AG04450 (cell line): ENCODE measurements around the gene SLC6A17. TPM values are rescaled to one million over a fixed set of nuclear protein-coding genes. Genes with fewer than 3 reads are reported as not detected.

ENCODE experiments used
- CTCF ChIA-PET: fragments of 300-600, 350-600 bp; formaldehyde crosslinking; extraction: SDS; loops from one replicate; lab custom pipeline; 2022; ENCODE audit warnings: antibody characterized with exemption, inconsistent platforms; lab: Charles Lee
- POLR2A ChIA-PET: fragments of 350-600 bp; formaldehyde crosslinking; extraction: SDS; loops from one replicate; lab custom pipeline; 2021; ENCODE audit warnings: antibody characterized with exemption, inconsistent platforms; lab: Yijun Ruan, JAX
- DNase-seq: peaks from one replicate; pipeline ENCODE4 v3.0.0-alpha.2; 2011; ENCODE audit warnings: low read depth, low spot score
- H3K27ac ChIP-seq: one replicate; pipeline ENCODE4 v1.5.1; 2012; ENCODE audit warnings: low read depth, low read length, control low read depth
- H3K27me3 ChIP-seq: one replicate; pipeline ENCODE4 v1.6.0; 2012; ENCODE audit warnings: low read length; ENCODE audit not compliant: control insufficient read depth, insufficient read depth
- H3K4me3 ChIP-seq: 2 replicates; pipeline ENCODE4 v1.5.1; 2011; ENCODE audit warnings: mild to moderate bottlenecking, low read depth, low read length, control low read depth
- H3K9me3 ChIP-seq: 2 replicates; pipeline ENCODE4 v1.5.1; 2012; ENCODE audit warnings: low read length; ENCODE audit not compliant: control insufficient read depth, insufficient read depth
- CTCF ChIP-seq: IDR thresholded peaks from 2 replicates; pipeline ENCODE4 v1.5.1; 2011; ENCODE audit warnings: low read depth, low read length, control low read depth, inconsistent platforms
- polyA plus RNA-seq: library from polyadenylated mRNA; depleted of rRNA; stranded (reverse); fragments of >200 nt; gene quantifications from 2 replicates; pipeline ENCODE4 v1.2.3, GENCODE V29; 2011; rRNA removed

The SLC6A17 gene
- polyA plus RNA-seq, 1 experiment = 0.05 TPM

DNA sequence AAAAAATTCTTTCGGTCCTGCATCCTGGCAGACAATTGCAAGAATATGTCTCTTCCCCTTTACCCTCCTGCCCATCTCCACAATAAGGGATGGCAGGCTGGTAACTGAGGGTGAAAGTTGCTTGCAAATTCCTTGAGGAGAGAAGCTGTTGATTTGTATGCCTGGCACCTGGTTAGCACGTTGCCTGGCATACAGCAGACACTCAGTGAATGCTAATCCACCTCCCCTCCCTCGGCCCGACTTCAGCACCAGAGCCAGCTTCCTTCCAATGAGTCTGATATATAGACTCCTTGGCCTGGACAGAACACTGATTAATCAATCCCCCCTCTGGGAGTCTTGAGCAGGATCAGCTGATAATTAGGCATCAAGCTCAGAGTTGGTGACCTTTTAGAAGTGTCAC is 99.0 kb downstream of the SLC6A17 start:
- no peak overlapping the region for H3K4me3 ChIP-seq
- peaks cover 27% of the 10 kb centered on the region for H3K27me3 ChIP-seq
- TF ChIP-seq CTCF = no peak
- ChIA-PET CTCF (no interaction called here), POLR2A (no interaction called here)
- no peak overlapping the region for H3K27ac ChIP-seq
- DNase-seq = no peak
- H3K9me3 ChIP-seq = no peaks in the 10 kb centered on the region

- Histone ChIP-seq H3K27ac (no peak overlapping the region), H3K27me3 (peaks cover 30% of the 10 kb centered on the region), H3K4me3 (no peak overlapping the region), H3K9me3 (no peaks in the 10 kb centered on the region)
- no peak for TF ChIP-seq CTCF
- ChIA-PET POLR2A (no interaction called here), CTCF (no interaction called here)
- DNase-seq = no peak
Observed at GRCh38 chr1:110250008-110250407, 99.7 kb downstream of the SLC6A17 start.

DNA sequence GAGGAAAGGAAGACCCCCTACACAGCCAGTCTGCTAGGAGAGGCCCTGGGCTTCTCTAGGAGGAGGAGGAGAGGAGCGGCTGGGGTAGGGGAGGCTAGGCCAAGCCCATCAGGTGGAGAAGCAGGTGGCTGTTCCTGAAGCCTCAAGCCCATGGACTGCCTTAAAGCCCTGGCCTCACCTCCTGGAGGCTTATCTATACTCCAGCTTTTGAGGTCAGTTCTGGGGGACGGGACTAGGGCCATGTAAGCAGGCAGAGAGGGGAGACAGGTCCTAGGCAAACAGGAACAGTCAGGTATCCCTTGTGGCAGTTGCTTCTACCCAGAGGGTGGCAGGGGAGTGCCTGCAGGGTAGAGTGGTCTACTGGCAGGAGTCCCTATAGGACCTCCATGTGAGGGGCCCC is 100.5 kb downstream of the SLC6A17 start:
- ChIA-PET POLR2A (no interaction called here), CTCF (no interaction called here)
- Histone ChIP-seq H3K4me3 (no peak overlapping the region), H3K9me3 (no peaks in the 10 kb centered on the region), H3K27ac (no peak overlapping the region), H3K27me3 (peaks cover 32% of the 10 kb centered on the region)
- no peak for DNase-seq
- TF ChIP-seq CTCF = no peak

Other genes with a start within 250 kb of the SLC6A17 start
- 70.1 and 84.1 TPM in 2 replicates for gene CSF1, start 239.6 kb upstream of the SLC6A17 start, polyA plus RNA-seq
- 120 and 133 TPM in 2 replicates for gene AHCYL1, start 165.7 kb upstream of the SLC6A17 start, polyA plus RNA-seq
- 31.3 and 36.2 TPM in 2 replicates for gene STRIP1, start 115.9 kb upstream of the SLC6A17 start, polyA plus RNA-seq
- gene ALX3, start 79.8 kb upstream of the SLC6A17 start, polyA plus RNA-seq = not detected in 2 replicates
- gene UBL4B, start 38.1 kb upstream of the SLC6A17 start, polyA plus RNA-seq = not detected in 2 replicates
- gene KCNC4, start 59.8 kb downstream of the SLC6A17 start, polyA plus RNA-seq = 0.36 and 0.63 TPM in 2 replicates
- 8.9 and 9.6 TPM in 2 replicates for gene RBM15, start 188.9 kb downstream of the SLC6A17 start, polyA plus RNA-seq
- gene SLC16A4, start 240.5 kb downstream of the SLC6A17 start, polyA plus RNA-seq = 77.2 and 98.8 TPM in 2 replicates